GM12865 (cell line): Measurements from ENCODE around the gene SMC5.

Experiments
- DNase-seq: peaks from one replicate; pipeline ENCODE4 v3.0.0; 2010; ENCODE audit warnings: low read depth
- H3K4me3 ChIP-seq: 2 replicates; pipeline ENCODE4 v1.5.1; 2011; ENCODE audit warnings: mild to moderate bottlenecking, low read depth, low read length, control low read depth
- CTCF ChIP-seq: IDR thresholded peaks from 2 replicates; pipeline ENCODE4 v1.5.1; 2011; ENCODE audit warnings: low read length, control low read depth, low read depth, inconsistent platforms; ENCODE audit not compliant: insufficient read depth; ENCODE audit errors: missing control alignments

SMC5 gene

DNA sequence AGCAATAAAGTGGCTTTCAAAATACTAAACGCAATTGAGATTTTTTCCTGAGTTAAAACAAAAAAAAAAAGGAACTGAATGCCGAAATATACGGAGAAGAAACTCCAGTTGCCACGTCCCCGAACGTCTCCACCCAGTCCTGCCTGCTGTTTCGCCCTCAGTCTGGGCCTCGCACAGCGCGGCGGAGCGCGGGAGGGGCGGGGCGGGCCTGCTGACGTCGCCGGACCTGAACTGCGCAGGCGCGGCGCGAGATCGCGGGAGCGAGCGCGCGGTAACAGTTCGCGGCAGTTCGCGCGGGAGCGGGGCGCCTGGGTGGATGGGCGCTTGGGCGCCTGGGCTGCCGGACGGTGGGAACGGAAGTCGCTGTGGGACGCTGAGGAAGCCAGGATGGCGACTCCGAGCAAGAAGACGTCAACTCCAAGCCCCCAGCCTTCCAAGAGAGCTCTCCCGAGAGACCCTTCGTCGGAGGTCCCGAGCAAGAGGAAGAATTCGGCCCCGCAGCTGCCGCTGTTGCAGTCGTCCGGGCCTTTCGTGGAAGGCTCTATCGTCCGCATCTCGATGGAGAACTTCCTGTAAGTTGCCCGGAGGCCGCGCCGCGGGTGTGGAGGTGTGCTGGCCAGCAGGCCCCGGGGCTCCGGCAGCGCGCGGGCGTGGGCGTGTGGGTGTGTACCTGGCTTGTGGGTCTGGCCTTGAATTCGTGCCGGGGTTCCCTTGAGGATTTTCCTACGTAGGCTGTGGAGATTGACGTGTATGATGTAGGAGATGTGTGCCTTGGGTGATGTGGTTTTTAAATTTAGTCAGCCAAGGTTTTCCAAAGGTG is at the start of gene SMC5:
SMC5 (plus strand) TSS at position 287 of the 820 bp plus-strand sequence; CDS start at position 388, 101 bp downstream.
- DNase-seq, result peak; percentile 96
- no peak for TF ChIP-seq CTCF
- H3K4me3 ChIP-seq, result peak within 1 kb of the TSS; percentile 89

DNA sequence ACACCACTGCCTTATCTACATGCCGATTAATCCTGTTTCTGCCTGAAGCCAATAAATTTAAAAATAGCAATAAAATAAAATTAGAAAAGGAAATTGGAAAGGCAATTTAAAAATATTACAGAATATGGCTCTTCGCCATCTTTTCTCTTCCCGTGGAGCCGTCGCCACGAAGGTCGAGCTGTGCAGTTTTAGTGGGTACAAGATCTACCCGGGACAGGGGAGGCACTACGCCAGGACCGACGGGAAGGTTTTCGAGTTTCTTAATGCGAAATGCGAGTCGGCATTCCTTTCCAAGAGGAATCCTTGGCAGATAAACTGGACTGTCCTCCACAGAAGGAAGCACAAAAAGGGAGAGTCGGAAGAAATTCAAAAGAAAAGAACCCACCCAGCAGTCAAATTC is 41.7 kb upstream of the SMC5 start:
- TF ChIP-seq CTCF, result no peak
- no peak overlapping the region for H3K4me3 ChIP-seq
- no peak for DNase-seq

DNA sequence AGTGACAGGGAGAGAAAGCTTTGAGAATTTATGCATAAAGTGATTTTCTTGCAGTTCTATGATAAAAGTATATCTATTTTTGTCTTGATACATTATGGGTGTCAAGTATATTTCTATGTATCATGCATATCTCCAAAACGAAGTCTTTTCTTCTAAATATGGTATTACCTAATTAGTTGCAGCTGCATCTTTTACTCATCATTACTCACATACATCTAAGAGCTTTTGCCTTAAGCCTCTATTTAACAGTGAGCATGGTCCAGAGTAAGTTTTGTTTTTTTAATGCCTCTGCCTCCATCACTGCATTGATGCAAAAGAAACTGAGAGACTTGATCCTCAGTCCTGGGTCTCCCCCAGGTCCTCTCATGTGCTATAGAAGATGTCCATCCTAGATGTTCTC is 40.0 kb upstream of the SMC5 start:
- no peak for DNase-seq
- H3K4me3 ChIP-seq, result no peak overlapping the region
- no peak for TF ChIP-seq CTCF

GRCh38 chr9:70220216-70220615 is 38.6 kb upstream of the SMC5 start:
- no peak for TF ChIP-seq CTCF
- no peak overlapping the region for H3K4me3 ChIP-seq
- no peak for DNase-seq

- no peak overlapping the region for H3K4me3 ChIP-seq
- DNase-seq, result no peak
- TF ChIP-seq CTCF, result no peak
These were observed 36.4 kb upstream of the SMC5 start for GRCh38 chr9:70222354-70222753.

DNA sequence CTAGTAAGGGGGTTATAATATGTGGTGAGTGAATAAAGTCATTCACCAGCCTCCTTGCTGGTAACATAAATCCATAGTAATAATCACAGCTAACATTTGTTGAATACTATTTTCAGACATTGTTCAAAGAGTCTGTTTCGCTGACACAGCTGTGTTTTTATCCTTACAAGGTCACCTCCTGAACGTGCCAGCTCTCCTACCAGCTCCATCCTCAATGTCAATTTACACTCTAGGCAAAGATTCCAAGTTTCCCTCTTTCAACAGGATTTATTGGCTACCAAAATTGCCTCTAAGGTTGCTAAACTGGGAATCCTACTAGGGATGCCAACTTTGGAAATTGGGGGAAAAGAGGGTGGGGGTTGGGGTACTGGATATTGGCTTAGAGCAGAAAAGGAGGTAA is 30.7 kb upstream of the SMC5 start:
- TF ChIP-seq CTCF, result no peak
- DNase-seq, result no peak
- no peak overlapping the region for H3K4me3 ChIP-seq

GRCh38 chr9:70228611-70229010 is 30.2 kb upstream of the SMC5 start:
- no peak for DNase-seq
- TF ChIP-seq CTCF, result no peak
- H3K4me3 ChIP-seq, result no peak overlapping the region
